Measurements from ENCODE around the gene RTP3.
"Not testable (repeated sequence)": the region's sequence is repeated elsewhere in the genome, so short reads cannot be mapped to it uniquely, and the experiment has no call there.

The RTP3 gene

GRCh38 chr3:46520531-46520930 lies 22.8 kb downstream of the RTP3 start:
- no peak for DNase-seq (ENCODE audit: extremely low read depth, low read depth)
- TF ChIP-seq CTCF (IDR thresholded peaks at IDR 0.05; ENCODE audit: low read depth, low read length) = no peak

- no peak for TF ChIP-seq CTCF (IDR thresholded peaks at IDR 0.05; ENCODE audit: low read depth, low read length)
- no peak for DNase-seq (ENCODE audit: extremely low read depth, low read depth)
These were observed 23.3 kb downstream of the RTP3 start for GRCh38 chr3:46521096-46521495.

GRCh38 chr3:46522201-46522600 lies 24.4 kb downstream of the RTP3 start:
- DNase-seq (ENCODE audit: extremely low read depth, low read depth) = not testable (repeated sequence)

- DNase-seq (ENCODE audit: extremely low read depth, low read depth) = no peak
- TF ChIP-seq CTCF (IDR thresholded peaks at IDR 0.05; ENCODE audit: low read depth, low read length) = no peak
These were observed 25.8 kb downstream of the RTP3 start for GRCh38 chr3:46523556-46523955.

- no peak for TF ChIP-seq CTCF (IDR thresholded peaks at IDR 0.05; ENCODE audit: low read depth, low read length)
- no peak for DNase-seq (ENCODE audit: extremely low read depth, low read depth)
These were observed 26.2 kb downstream of the RTP3 start for GRCh38 chr3:46524008-46524407.

GRCh38 chr3:46524832-46525231 lies 27.1 kb downstream of the RTP3 start:
- DNase-seq (ENCODE audit: extremely low read depth, low read depth) = no peak
- no peak for TF ChIP-seq CTCF (IDR thresholded peaks at IDR 0.05; ENCODE audit: low read depth, low read length)

GRCh38 chr3:46527239-46527638 lies 29.5 kb downstream of the RTP3 start:
- no peak for DNase-seq (ENCODE audit: extremely low read depth, low read depth)
- TF ChIP-seq CTCF (IDR thresholded peaks at IDR 0.05; ENCODE audit: low read depth, low read length) = no peak

- no peak for DNase-seq (ENCODE audit: extremely low read depth, low read depth)
- no peak for TF ChIP-seq CTCF (IDR thresholded peaks at IDR 0.05; ENCODE audit: low read depth, low read length)
These were observed 35.3 kb downstream of the RTP3 start for GRCh38 chr3:46533091-46533490.
